CD4-positive, alpha-beta memory T cell (primary cell): ENCODE results near the gene DYRK1A. TPM values are rescaled to one million over a fixed set of nuclear protein-coding genes. Genes with fewer than 3 reads are reported as not detected.

Source experiments
- CTCF ChIA-PET: fragments of 350-600 bp; sonication (Branson Sonifier 250); formaldehyde crosslinking; loops from one replicate; lab custom pipeline; 2021; ENCODE audit warnings: inconsistent platforms; ENCODE audit not compliant: partially characterized antibody; lab: Charles Lee
- POLR2A ChIA-PET: fragments of 350-600 bp; sonication (Branson Sonifier 250); formaldehyde crosslinking; loops from one replicate; lab custom pipeline; 2021; ENCODE audit not compliant: partially characterized antibody; lab: Charles Lee
- DNase-seq, 5 donors: peaks; one replicate each; pipeline versions ENCODE4 v3.0.0 to v3.0.0-alpha.2; 2020 to 2022; ENCODE audit warnings: mixed read lengths in 1 of 5
- H3K27ac ChIP-seq: one replicate; pipeline ENCODE4 v1.7.0; 2013; ENCODE audit warnings: low read depth, low read length
- H3K27me3 ChIP-seq: 2 replicates; pipeline ENCODE4 v1.7.0; 2013; ENCODE audit warnings: mild to moderate bottlenecking, low read length, moderate library complexity; ENCODE audit not compliant: insufficient read depth
- H3K36me3 ChIP-seq: 2 replicates; pipeline ENCODE4 v1.7.0; 2013; ENCODE audit warnings: mild to moderate bottlenecking, low read length, moderate library complexity; ENCODE audit not compliant: insufficient read depth
- H3K4me1 ChIP-seq: 2 replicates; pipeline ENCODE4 v1.7.0; 2013; ENCODE audit warnings: mild to moderate bottlenecking, low read length, moderate library complexity; ENCODE audit not compliant: insufficient read depth
- H3K4me3 ChIP-seq, 2 donors: one replicate each; pipeline ENCODE4 v1.7.0; 2013; ENCODE audit warnings: low read length in 2 of 2, mild to moderate bottlenecking in 1 of 2
- H3K9me3 ChIP-seq, 2 donors: one replicate each; pipeline ENCODE4 v1.7.0; 2013; ENCODE audit warnings: low read length in 2 of 2, control low read depth in 1 of 2; ENCODE audit not compliant: control insufficient read depth in 1 of 2
- H3K27ac Mint-ChIP-seq, 7 donors: one replicate each; pipeline ENCODE4 v1.8.0; 2020 to 2021; ENCODE audit warnings: mixed read lengths in 7 of 7, mild to moderate bottlenecking in 6 of 7, inconsistent platforms in 3 of 7, moderate library complexity in 3 of 7
- H3K27me3 Mint-ChIP-seq, 2 donors: one replicate each; pipeline ENCODE4 v1.8.0; 2020 to 2021; ENCODE audit warnings: mixed read lengths in 2 of 2
- H3K36me3 Mint-ChIP-seq, 2 donors: one replicate each; pipeline ENCODE4 v1.8.0; 2020 to 2021; ENCODE audit warnings: mixed read lengths in 2 of 2, inconsistent platforms in 1 of 2, mild to moderate bottlenecking in 1 of 2
- H3K4me1 Mint-ChIP-seq, 4 donors: one replicate each; pipeline ENCODE4 v1.8.0; 2020 to 2021; ENCODE audit warnings: mixed read lengths in 4 of 4, mild to moderate bottlenecking in 1 of 4
- H3K4me3 Mint-ChIP-seq, 8 donors: one replicate each; pipeline ENCODE4 v1.8.0; 2020 to 2021; ENCODE audit warnings: mixed read lengths in 8 of 8, mild to moderate bottlenecking in 7 of 8, moderate library complexity in 6 of 8, inconsistent platforms in 3 of 8
- H3K9me3 Mint-ChIP-seq, 8 donors: one replicate each; pipeline ENCODE4 v1.8.0; 2020 to 2021; ENCODE audit warnings: mixed read lengths in 8 of 8, mild to moderate bottlenecking in 5 of 8, inconsistent platforms in 3 of 8, moderate library complexity in 1 of 8
- intact Hi-C: fragments of 100-400 bp; cut with micrococcal nuclease; formaldehyde crosslinking; loops from one replicate; pipeline ENCODE4 v1.15.1; 2023
- polyA plus RNA-seq, 2 donors: library from polyadenylated mRNA; unstranded; fragments of 300-500 nt; fragmentation: Illumina TruSeq; gene quantifications; one replicate each; pipeline ENCODE4 v1.2.3, GENCODE V29; 2021
- total RNA-seq, 2 experiments: library from RNA; stranded (reverse); gene quantifications; one replicate each; pipeline ENCODE4 v1.2.3, GENCODE V29; 2021

The DYRK1A gene
- total and polyA plus RNA-seq, 4 experiments from 2014 or later = 1.4 to 130 (median 65.2) TPM

DNA sequence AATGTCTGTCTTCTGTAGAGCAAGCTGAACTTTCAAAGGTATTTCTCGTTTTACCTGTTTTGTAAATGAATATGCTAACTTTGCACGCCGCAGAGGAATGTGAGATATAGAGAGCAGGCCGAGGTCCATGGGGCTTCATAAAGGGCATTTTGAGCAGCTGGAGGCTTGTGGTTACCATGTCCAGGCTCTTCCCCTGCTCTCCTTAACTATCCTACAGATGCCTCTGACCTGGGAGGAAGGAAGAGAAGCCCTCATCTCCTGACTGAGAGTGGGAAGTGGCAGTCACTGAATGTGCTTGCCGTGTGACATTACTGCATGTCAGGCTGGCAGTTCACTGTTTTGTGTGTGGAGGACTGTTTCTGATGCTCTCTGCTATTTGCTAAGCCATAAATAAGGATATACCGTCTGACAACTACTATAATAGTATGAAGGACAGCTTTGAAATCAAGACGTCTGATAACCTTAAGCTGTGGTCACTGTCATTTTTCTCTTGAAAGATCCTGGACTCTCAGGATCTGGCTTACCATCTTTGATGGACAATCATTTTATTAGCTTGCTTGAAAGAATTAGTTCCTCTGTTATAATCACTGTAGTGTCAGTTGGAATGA lies 92.2 kb downstream of the DYRK1A start:
- H3K36me3 ChIP-seq = no peaks in the 10 kb centered on the region
- CTCF ChIA-PET = interaction anchor here (1.3 to 1.5 kb wide), 2 partner anchors 11 to 105 kb away, joined by 3 to 4 read pairs; no protein-coding TSS in a partner anchor
- peak overlapping the region; percentile 12 for H3K27ac ChIP-seq
- Mint-ChIP-seq H3K4me3 (peak overlapping the region in 5 of 8 donors; percentile 6 to 76 (median 68)), H3K9me3 (peaks cover 0 to 2% (median 0%) of the 10 kb centered on the region in 8 donors), H3K36me3 (peaks cover 4 to 18% of the 10 kb centered on the region in 2 donors), H3K27me3 (no peaks in the 10 kb centered on the region), H3K27ac (peak overlapping the region; percentile 9 to 92 (median 58)), H3K4me1 (peaks cover 72 to 93% (median 83%) of the 10 kb centered on the region in 4 donors)
- H3K4me1 ChIP-seq = peaks cover 89% of the 10 kb centered on the region
- POLR2A ChIA-PET = interaction anchor here (0.9 to 1.3 kb wide), 3 partner anchors 9 to 192 kb away, joined by 3 to 4 read pairs (median 4); partner anchors contain the start of gene VPS26C
- intact Hi-C loops = no loop called here
- no peak overlapping the region for H3K4me3 ChIP-seq
- no peaks in the 10 kb centered on the region for H3K9me3 ChIP-seq
- no peaks in the 10 kb centered on the region for H3K27me3 ChIP-seq
- DNase-seq = no peak

GRCh38 chr21:37459575-37459974 lies 93.0 kb downstream of the DYRK1A start:
- intact Hi-C loops = no loop called here
- Mint-ChIP-seq H3K4me3 (peak overlapping the region in 3 of 8 donors; percentile 5 to 53 (median 13)), H3K27me3 (no peaks in the 10 kb centered on the region), H3K27ac (peak overlapping the region in 6 of 7 donors; percentile 9 to 74 (median 69)), H3K9me3 (peaks cover 0 to 2% (median 0%) of the 10 kb centered on the region in 8 donors), H3K36me3 (peaks cover 4 to 18% of the 10 kb centered on the region in 2 donors), H3K4me1 (peaks cover 70 to 92% (median 82%) of the 10 kb centered on the region in 4 donors)
- no peak for DNase-seq
- H3K4me3 ChIP-seq = no peak overlapping the region
- peaks cover 89% of the 10 kb centered on the region for H3K4me1 ChIP-seq
- H3K27ac ChIP-seq = no peak overlapping the region
- POLR2A ChIA-PET = no interaction called here
- H3K9me3 ChIP-seq = no peaks in the 10 kb centered on the region
- no peaks in the 10 kb centered on the region for H3K27me3 ChIP-seq
- CTCF ChIA-PET = no interaction called here
- H3K36me3 ChIP-seq = no peaks in the 10 kb centered on the region

GRCh38 chr21:37460196-37460595 lies 93.6 kb downstream of the DYRK1A start:
- Mint-ChIP-seq H3K27me3 (no peaks in the 10 kb centered on the region), H3K9me3 (peaks cover 0 to 2% (median 0%) of the 10 kb centered on the region in 8 donors), H3K27ac (peak overlapping the region; percentile 18 to 76 (median 67)), H3K4me3 (peak overlapping the region in 2 of 8 donors; percentile 38 to 45), H3K4me1 (peaks cover 69 to 91% (median 81%) of the 10 kb centered on the region in 4 donors), H3K36me3 (peaks cover 4 to 16% of the 10 kb centered on the region in 2 donors)
- no peak for DNase-seq
- intact Hi-C loops = loop anchor here (5.0 kb wide), 5 partner anchors 43 to 238 kb away; partner anchors contain the start of gene VPS26C
- H3K27ac ChIP-seq = no peak overlapping the region
- no peaks in the 10 kb centered on the region for H3K9me3 ChIP-seq
- H3K4me3 ChIP-seq = no peak overlapping the region
- no peaks in the 10 kb centered on the region for H3K36me3 ChIP-seq
- ChIA-PET POLR2A (no interaction called here), CTCF (interaction anchor here (1.0 kb wide), 1 partner anchor 91 kb away, joined by 3 read pairs; no protein-coding TSS in a partner anchor)
- H3K27me3 ChIP-seq = no peaks in the 10 kb centered on the region
- H3K4me1 ChIP-seq = peaks cover 88% of the 10 kb centered on the region

GRCh38 chr21:37461479-37461878 lies 94.9 kb downstream of the DYRK1A start:
- DNase-seq = peak in 4 of 5 donors; percentile 47 to 67 (median 57)
- Histone ChIP-seq H3K27ac (peak overlapping the region; percentile 11), H3K4me3 (no peak overlapping the region), H3K36me3 (no peaks in the 10 kb centered on the region), H3K27me3 (no peaks in the 10 kb centered on the region), H3K9me3 (no peaks in the 10 kb centered on the region), H3K4me1 (peaks cover 78% of the 10 kb centered on the region)
- intact Hi-C loops = loop anchor here (5.0 kb wide), 5 partner anchors 44 to 239 kb away; partner anchors contain the start of gene VPS26C
- peaks cover 0 to 2% (median 0%) of the 10 kb centered on the region in 8 donors for H3K9me3 Mint-ChIP-seq
- H3K4me3 Mint-ChIP-seq = peak overlapping the region in 7 of 8 donors; percentile 40 to 76 (median 63)
- CTCF ChIA-PET = no interaction called here
- H3K36me3 Mint-ChIP-seq = peaks cover 0 to 11% of the 10 kb centered on the region in 2 donors
- H3K27me3 Mint-ChIP-seq = no peaks in the 10 kb centered on the region
- POLR2A ChIA-PET = no interaction called here
- H3K27ac Mint-ChIP-seq = peak overlapping the region; percentile 61 to 95 (median 81)
- H3K4me1 Mint-ChIP-seq = peaks cover 62 to 89% (median 76%) of the 10 kb centered on the region in 4 donors

DNA sequence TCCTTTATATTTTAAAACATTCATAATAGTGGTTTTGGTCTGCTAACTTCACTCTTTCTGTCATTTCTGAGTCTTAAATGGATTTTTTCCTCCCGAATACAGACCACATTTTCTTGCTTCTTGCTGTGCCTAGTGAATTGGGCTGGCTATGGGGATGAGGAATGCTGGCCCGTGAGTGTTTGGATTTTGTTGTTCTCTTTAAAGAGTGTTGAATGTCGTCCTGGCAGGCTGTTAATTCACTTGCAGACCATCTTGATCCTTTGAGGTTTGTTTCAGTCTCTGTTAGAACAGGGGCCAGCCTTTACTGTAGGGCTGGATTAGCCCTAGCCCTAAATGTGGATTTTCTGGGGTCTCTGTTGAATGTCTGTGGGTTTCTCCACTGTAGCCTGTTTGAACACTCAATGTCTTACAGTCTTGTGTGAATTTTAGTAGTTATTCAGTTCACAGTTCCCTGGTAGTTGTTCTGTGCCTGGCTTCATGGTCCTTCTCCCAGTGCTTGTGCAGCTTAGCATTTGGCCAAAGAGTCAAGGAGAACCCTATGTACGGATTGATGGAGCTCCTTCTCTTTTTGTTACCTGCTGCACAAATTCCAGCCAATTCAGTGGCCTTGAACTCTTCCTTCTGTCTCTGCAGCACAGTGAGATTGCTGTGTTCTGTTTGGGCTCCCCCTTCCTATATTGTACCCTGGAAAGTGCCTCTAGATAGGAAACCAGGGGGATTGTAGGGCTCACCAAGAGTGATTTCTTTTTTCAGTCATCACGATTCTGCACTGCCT lies 95.7 kb downstream of the DYRK1A start:
- Mint-ChIP-seq H3K27ac (peak overlapping the region; percentile 43 to 88 (median 77)), H3K4me3 (peak overlapping the region; percentile 2 to 71 (median 51)), H3K27me3 (no peaks in the 10 kb centered on the region), H3K4me1 (peaks cover 60 to 89% (median 75%) of the 10 kb centered on the region in 4 donors), H3K36me3 (peaks cover 0 to 10% of the 10 kb centered on the region in 2 donors), H3K9me3 (peaks cover 0 to 2% (median 0%) of the 10 kb centered on the region in 8 donors)
- Histone ChIP-seq H3K9me3 (no peaks in the 10 kb centered on the region), H3K4me3 (no peak overlapping the region), H3K27me3 (no peaks in the 10 kb centered on the region), H3K36me3 (no peaks in the 10 kb centered on the region), H3K27ac (no peak overlapping the region), H3K4me1 (peaks cover 74% of the 10 kb centered on the region)
- no peak for DNase-seq
- POLR2A ChIA-PET = interaction anchor here (1.3 to 1.5 kb wide), 2 partner anchors 89 to 196 kb away, joined by 3 read pairs; partner anchors contain the start of gene VPS26C
- intact Hi-C loops = loop anchor here (2.0 to 5.0 kb wide), 6 partner anchors 45 to 240 kb away; partner anchors contain the start of gene VPS26C
- CTCF ChIA-PET = interaction anchor here (1.0 to 3.0 kb wide), 10 partner anchors 13 to 243 kb away, joined by 3 to 25 read pairs (median 5); no protein-coding TSS in a partner anchor

- Histone ChIP-seq H3K27ac (no peak overlapping the region), H3K9me3 (no peaks in the 10 kb centered on the region), H3K27me3 (no peaks in the 10 kb centered on the region), H3K4me1 (peaks cover 65% of the 10 kb centered on the region), H3K4me3 (peak overlapping the region in 1 of 2 donors; percentile 8), H3K36me3 (no peaks in the 10 kb centered on the region)
- Mint-ChIP-seq H3K9me3 (peaks cover 0 to 2% (median 0%) of the 10 kb centered on the region in 8 donors), H3K4me1 (peaks cover 58 to 87% (median 74%) of the 10 kb centered on the region in 4 donors), H3K27ac (peak overlapping the region in 6 of 7 donors; percentile 60 to 94 (median 78)), H3K36me3 (peaks cover 0 to 11% of the 10 kb centered on the region in 2 donors), H3K4me3 (peak overlapping the region; percentile 6 to 79 (median 56)), H3K27me3 (no peaks in the 10 kb centered on the region)
- ChIA-PET POLR2A (interaction anchor here (0.5 to 1.7 kb wide), 8 partner anchors 52 to 196 kb away, joined by 3 to 8 read pairs (median 3); partner anchors contain the start of genes DYRK1A and VPS26C), CTCF (interaction anchor here (0.9 to 3.0 kb wide), 20 partner anchors 12 to 305 kb away, joined by 3 to 25 read pairs (median 4); no protein-coding TSS in a partner anchor)
- intact Hi-C loops = loop anchor here (2.0 to 5.0 kb wide), 6 partner anchors 46 to 241 kb away; partner anchors contain the start of gene VPS26C
- DNase-seq = peak; percentile 40 to 51 (median 47)
These were observed 96.7 kb downstream of the DYRK1A start for GRCh38 chr21:37463083-37463801.
